ENCODE measurements around the gene TRPM1.

GRCh38 chr15:31098491-31098917, 3.0 kb downstream of the TRPM1 start:
- TF ChIP-seq CTCF (tag by site-specific recombination; IDR thresholded peaks at IDR 0.05), result no peak
- TF ChIP-seq SALL2 (tag by site-specific recombination; IDR thresholded peaks at IDR 0.05; ENCODE audit: borderline replicate concordance), result no peak
- no peak for TF ChIP-seq ZNF549 (tag by site-specific recombination; IDR thresholded peaks at IDR 0.05)
- no peak for TF ChIP-seq TCF7L2 (IDR thresholded peaks at IDR 0.05; ENCODE audit: borderline replicate concordance, low read depth, low read length)
- no peak for TF ChIP-seq ZNF24 (tag by site-specific recombination; IDR thresholded peaks at IDR 0.05)
- no peak for TF ChIP-seq ZNF324 (tag by site-specific recombination; IDR thresholded peaks at IDR 0.05)
- no peak for TF ChIP-seq ZNF404 (tag by site-specific recombination; IDR thresholded peaks at IDR 0.05)
- no peak for TF ChIP-seq ZNF658 (tag by site-specific recombination; IDR thresholded peaks at IDR 0.05)
- no peak for TF ChIP-seq ZSCAN23 (tag by site-specific recombination; IDR thresholded peaks at IDR 0.05)
- TF ChIP-seq ZBTB17 (tag by site-specific recombination; IDR thresholded peaks at IDR 0.05), result no peak
- TF ChIP-seq ZNF174 (tag by site-specific recombination; IDR thresholded peaks at IDR 0.05), result no peak
- TF ChIP-seq REST (tag by site-specific recombination; IDR thresholded peaks at IDR 0.05), result no peak
- TF ChIP-seq KLF7 (tag by site-specific recombination; IDR thresholded peaks at IDR 0.05; ENCODE audit: borderline replicate concordance), result no peak
